A673 (cell line): ENCODE measurements around the gene CEP85L. TPM values are rescaled to one million over a fixed set of nuclear protein-coding genes. Genes with fewer than 3 reads are reported as not detected.

Source experiments
- BruUV-seq: library from RNA; stranded (reverse); fragments of 400-500 nt; replicated peaks from 2 replicates; lab custom pipeline; 2021; lab: Mats Ljungman, UMichigan
- CTCF ChIA-PET: fragments of 300-600 bp; sonication (Branson Sonifier 250); formaldehyde crosslinking; loops from one replicate; lab custom pipeline; 2022; ENCODE audit warnings: antibody characterized with exemption; lab: Charles Lee
- POLR2A ChIA-PET: fragments of 300-600 bp; sonication (Branson Sonifier 250); formaldehyde crosslinking; loops from one replicate; lab custom pipeline; 2022; ENCODE audit warnings: antibody characterized with exemption; ENCODE audit not compliant: low non-redundant PET; lab: Charles Lee
- DNase-seq: peaks from one replicate; pipeline ENCODE4 v3.0.0-alpha.2; 2015; ENCODE audit warnings: low spot score
- H3K27ac ChIP-seq: fragments of 200-600 bp; sonication (generic); 2 replicates; pipeline ENCODE4 v1.5.1; 2016; ENCODE audit warnings: mixed run types, low read depth, mild to moderate bottlenecking, mixed read lengths, antibody characterized with exemption, low read length; ENCODE audit not compliant: poor library complexity, severe bottlenecking
- H3K27me3 ChIP-seq: fragments of 200-600 bp; sonication (generic); replicated peaks from 2 replicates; pipeline ENCODE4 v1.6.1; 2017; ENCODE audit warnings: mixed run types, low read depth, mild to moderate bottlenecking, mixed read lengths, antibody characterized with exemption, low read length; ENCODE audit not compliant: insufficient read depth, poor library complexity
- H3K36me3 ChIP-seq: fragments of 200-600 bp; sonication (generic); 2 replicates; pipeline ENCODE4 v1.6.1; 2016; ENCODE audit warnings: mixed run types, mild to moderate bottlenecking, mixed read lengths, antibody characterized with exemption, low read length; ENCODE audit not compliant: insufficient read depth, poor library complexity, severe bottlenecking
- H3K4me1 ChIP-seq: fragments of 200-600 bp; sonication (generic); 2 replicates; pipeline ENCODE4 v1.6.1; 2017; ENCODE audit warnings: mixed run types, mild to moderate bottlenecking, mixed read lengths, antibody characterized with exemption, low read length; ENCODE audit not compliant: insufficient read depth, poor library complexity, severe bottlenecking
- H3K4me3 ChIP-seq: fragments of 200-600 bp; sonication (generic); 2 replicates; pipeline ENCODE4 v1.5.1; 2016; ENCODE audit warnings: low read depth, mixed run types, mild to moderate bottlenecking, mixed read lengths, low read length; ENCODE audit not compliant: poor library complexity, severe bottlenecking
- H3K9me3 ChIP-seq: fragments of 200-600 bp; sonication (generic); 2 replicates; pipeline ENCODE4 v1.6.1; 2016; ENCODE audit warnings: mixed run types, low read depth, mild to moderate bottlenecking, mixed read lengths, antibody characterized with exemption, low read length; ENCODE audit not compliant: poor library complexity, severe bottlenecking
- CTCF ChIP-seq: fragments of 300-800, 200-600 bp; sonication (generic); conservative IDR thresholded peaks from 2 replicates; pipeline ENCODE4 v1.5.1; 2017; ENCODE audit warnings: low read depth, mild to moderate bottlenecking, antibody characterized with exemption, low read length, moderate library complexity, mixed read lengths
- EZH2 ChIP-seq: fragments of 200-600 bp; sonication (generic); IDR thresholded peaks from 2 replicates; pipeline ENCODE4 v1.6.1; 2017; ENCODE audit warnings: borderline replicate concordance, low read depth, mild to moderate bottlenecking, mixed read lengths, antibody characterized with exemption, low read length; ENCODE audit not compliant: poor library complexity, severe bottlenecking
- intact Hi-C: fragments of 100-400 bp; cut with micrococcal nuclease; formaldehyde crosslinking; loops from one replicate; pipeline ENCODE4 v1.10.0; 2022; ENCODE audit not compliant: unreplicated experiment
- total RNA-seq: library from RNA; stranded (reverse); gene quantifications from 2 replicates; pipeline ENCODE4 v1.2.3, GENCODE V29; 2021

The CEP85L gene
- total RNA-seq, 1 experiment from 2014 or later = 7.4 TPM

- BruUV-seq = no TSS peak
- peaks cover 14% of the 10 kb centered on the region for H3K9me3 ChIP-seq
- intact Hi-C loops = no loop called here
- H3K4me3 ChIP-seq = no peak overlapping the region
- no peak for TF ChIP-seq EZH2
- TF ChIP-seq CTCF = no peak
- H3K27ac ChIP-seq = no peak overlapping the region
- no peaks in the 10 kb centered on the region for H3K36me3 ChIP-seq
- DNase-seq = no peak
- ChIA-PET CTCF (no interaction called here), POLR2A (no interaction called here)
- no peaks in the 10 kb centered on the region for H3K27me3 ChIP-seq
- no peaks in the 10 kb centered on the region for H3K4me1 ChIP-seq
These were observed 80.3 kb downstream of the CEP85L start for GRCh38 chr6:118571121-118571520.

- no TSS peak for BruUV-seq
- POLR2A ChIA-PET = no interaction called here
- no peak for TF ChIP-seq CTCF
- no peak for TF ChIP-seq EZH2
These were observed 81.9 kb downstream of the CEP85L start for GRCh38 chr6:118569498-118569897.

GRCh38 chr6:118567974-118568373, 83.4 kb downstream of the CEP85L start:
- intact Hi-C loops = no loop called here
- no peaks in the 10 kb centered on the region for H3K36me3 ChIP-seq
- H3K27me3 ChIP-seq = no peaks in the 10 kb centered on the region
- no peak for DNase-seq
- CTCF ChIA-PET = no interaction called here
- no peak overlapping the region for H3K27ac ChIP-seq
- POLR2A ChIA-PET = no interaction called here
- H3K4me1 ChIP-seq = no peaks in the 10 kb centered on the region
- no peaks in the 10 kb centered on the region for H3K9me3 ChIP-seq
- no peak for TF ChIP-seq EZH2
- TF ChIP-seq CTCF = no peak
- no TSS peak for BruUV-seq
- no peak overlapping the region for H3K4me3 ChIP-seq

More at GRCh38 chr6:118569498-118569897, 81.9 kb downstream of the CEP85L start:
- Histone ChIP-seq H3K27me3 (no peaks in the 10 kb centered on the region), H3K36me3 (no peaks in the 10 kb centered on the region), H3K4me1 (no peaks in the 10 kb centered on the region), H3K9me3 (peaks cover 8% of the 10 kb centered on the region), H3K4me3 (no peak overlapping the region), H3K27ac (no peak overlapping the region)
- DNase-seq = no peak
- CTCF ChIA-PET = no interaction called here
- intact Hi-C loops = no loop called here
